ENCODE measurements around the gene MS4A4A.

DNA sequence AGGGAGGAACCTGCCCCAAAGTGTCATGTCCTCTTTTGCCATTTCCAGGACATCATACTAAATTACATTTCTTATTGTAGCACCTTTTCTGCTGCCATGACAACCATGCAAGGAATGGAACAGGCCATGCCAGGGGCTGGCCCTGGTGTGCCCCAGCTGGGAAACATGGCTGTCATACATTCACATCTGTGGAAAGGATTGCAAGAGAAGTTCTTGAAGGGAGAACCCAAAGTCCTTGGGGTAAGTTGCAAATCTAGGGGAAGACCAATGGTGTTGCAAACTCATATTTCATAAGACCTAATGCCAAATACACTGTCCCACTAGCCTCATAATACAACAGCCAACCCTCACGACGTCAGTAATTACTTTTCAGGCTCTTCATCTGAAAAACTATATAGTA, 11.7 kb downstream of the MS4A4A start:
- TF ChIP-seq, protein P1, sequence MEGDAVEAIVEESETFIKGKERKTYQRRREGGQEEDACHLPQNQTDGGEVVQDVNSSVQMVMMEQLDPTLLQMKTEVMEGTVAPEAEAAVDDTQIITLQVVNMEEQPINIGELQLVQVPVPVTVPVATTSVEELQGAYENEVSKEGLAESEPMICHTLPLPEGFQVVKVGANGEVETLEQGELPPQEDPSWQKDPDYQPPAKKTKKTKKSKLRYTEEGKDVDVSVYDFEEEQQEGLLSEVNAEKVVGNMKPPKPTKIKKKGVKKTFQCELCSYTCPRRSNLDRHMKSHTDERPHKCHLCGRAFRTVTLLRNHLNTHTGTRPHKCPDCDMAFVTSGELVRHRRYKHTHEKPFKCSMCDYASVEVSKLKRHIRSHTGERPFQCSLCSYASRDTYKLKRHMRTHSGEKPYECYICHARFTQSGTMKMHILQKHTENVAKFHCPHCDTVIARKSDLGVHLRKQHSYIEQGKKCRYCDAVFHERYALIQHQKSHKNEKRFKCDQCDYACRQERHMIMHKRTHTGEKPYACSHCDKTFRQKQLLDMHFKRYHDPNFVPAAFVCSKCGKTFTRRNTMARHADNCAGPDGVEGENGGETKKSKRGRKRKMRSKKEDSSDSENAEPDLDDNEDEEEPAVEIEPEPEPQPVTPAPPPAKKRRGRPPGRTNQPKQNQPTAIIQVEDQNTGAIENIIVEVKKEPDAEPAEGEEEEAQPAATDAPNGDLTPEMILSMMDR (IDR thresholded peaks at IDR 0.05): no peak
- no peak for TF ChIP-seq POLR2A (IDR thresholded peaks at IDR 0.05)
- TF ChIP-seq POLR2AphosphoS5 (IDR thresholded peaks at IDR 0.05): no peak

Measured in stomach (tissue), 4 donors.